HG03097 (cell line): ENCODE data around the gene KCNC4.

ENCODE experiments used
- ATAC-seq: cut with Tn5 transposase; IDR thresholded peaks from one replicate; pipeline ENCODE4 v1.9.1; 2021; ENCODE audit not compliant: unreplicated experiment, low FRiP score

KCNC4 gene

DNA sequence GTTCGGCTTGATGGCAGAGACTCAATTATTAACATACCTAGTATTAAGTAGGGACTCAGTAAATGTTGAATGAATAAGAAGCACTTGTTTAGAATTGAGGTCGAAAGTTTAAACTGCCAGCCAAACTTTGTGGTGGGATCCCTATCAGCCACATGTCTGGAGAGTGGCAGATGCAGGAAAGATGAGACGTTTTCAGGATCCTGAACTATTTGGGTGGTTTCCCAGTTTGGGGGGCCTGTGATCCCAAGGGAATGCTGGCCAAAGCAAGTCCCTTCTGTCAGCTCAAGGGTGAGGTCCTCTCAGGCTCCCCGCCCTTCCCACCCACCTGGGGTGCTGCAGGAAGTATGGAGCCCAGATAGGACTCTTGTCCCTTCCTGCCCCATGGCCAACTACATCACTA lies 38.6 kb downstream of the KCNC4 start:
- no peak for ATAC-seq

GRCh38 chr1:110249256-110249655 lies 39.1 kb downstream of the KCNC4 start:
- no peak for ATAC-seq

DNA sequence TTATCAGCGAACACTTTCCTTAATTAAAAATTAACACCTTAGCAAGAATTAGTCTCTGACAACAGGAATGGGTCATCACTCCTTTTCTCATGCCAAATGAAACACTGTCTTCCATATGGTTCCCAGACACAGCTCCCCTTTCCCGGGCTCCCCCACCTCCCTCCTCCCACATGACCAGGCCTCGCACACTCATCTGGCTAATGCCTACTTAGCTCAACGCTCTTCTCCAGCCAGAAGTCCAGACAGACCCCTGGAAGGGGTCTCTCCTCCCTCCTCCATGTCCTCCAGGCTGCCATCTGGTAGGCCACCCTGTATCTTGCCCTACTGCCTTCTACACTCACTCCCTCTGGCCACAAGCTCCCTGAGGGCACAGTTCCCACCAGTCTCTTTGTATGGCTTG lies 39.9 kb downstream of the KCNC4 start:
- ATAC-seq = no peak

DNA sequence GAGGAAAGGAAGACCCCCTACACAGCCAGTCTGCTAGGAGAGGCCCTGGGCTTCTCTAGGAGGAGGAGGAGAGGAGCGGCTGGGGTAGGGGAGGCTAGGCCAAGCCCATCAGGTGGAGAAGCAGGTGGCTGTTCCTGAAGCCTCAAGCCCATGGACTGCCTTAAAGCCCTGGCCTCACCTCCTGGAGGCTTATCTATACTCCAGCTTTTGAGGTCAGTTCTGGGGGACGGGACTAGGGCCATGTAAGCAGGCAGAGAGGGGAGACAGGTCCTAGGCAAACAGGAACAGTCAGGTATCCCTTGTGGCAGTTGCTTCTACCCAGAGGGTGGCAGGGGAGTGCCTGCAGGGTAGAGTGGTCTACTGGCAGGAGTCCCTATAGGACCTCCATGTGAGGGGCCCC lies 40.6 kb downstream of the KCNC4 start:
- ATAC-seq = no peak

DNA sequence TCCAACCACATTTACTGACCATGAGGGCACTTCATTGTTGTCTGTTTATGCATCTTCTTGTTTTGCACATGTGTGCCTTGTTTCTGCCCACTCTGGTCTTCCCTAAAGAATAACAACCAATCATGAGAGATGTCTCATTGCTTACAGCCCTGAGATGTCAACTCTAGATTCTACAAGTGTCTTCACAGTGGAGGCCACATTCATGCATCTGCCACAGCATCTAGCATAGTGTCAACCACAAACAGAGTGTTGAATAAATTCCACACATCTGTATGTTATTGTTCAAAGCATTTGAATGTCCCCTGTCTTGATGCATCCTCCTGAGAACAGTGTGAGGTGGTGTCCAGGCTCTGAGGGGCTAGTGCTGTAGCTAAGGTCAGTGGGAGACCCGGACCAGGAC lies 43.1 kb downstream of the KCNC4 start:
- no peak for ATAC-seq

GRCh38 chr1:110254604-110255391 lies 44.7 kb downstream of the KCNC4 start:
- no peak for ATAC-seq

DNA sequence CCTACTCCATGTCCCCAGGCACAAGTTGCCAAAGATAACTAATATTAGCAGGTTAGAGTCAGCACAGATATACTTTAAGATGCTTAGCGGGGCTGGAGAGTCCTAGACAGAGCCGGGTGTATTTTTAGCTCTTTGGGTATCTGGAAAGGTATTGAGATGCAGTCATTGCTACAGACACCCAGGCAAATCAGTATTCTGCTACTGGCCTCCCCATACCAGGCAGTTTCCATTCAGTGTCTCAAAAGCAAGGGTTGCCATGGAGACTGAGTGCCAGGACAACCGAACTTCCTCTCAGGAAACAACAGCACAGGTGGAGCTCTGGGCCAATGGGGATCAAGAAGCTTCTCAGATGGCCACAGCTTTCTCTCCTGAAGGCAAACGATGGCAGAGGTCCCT lies 45.3 kb downstream of the KCNC4 start:
- ATAC-seq = no peak

DNA sequence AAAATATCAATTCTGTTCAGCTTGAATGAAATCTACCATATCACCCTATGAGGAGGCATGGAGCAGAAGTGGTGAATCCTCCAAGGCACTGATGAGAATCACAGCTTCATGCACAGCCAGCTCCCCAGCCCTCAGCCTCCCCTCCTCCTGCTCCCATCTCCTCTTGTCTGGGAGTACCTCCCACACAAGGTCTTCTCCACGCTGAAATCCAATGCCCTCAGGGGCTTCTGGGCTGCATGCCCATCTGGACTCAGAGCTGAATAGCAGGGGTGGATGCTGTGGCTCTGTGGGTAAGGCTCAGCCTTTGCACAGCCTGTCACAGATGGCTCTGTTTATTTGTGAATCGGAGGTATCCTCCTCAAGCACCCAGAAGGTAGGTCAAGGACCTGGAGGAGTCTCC lies 48.6 kb downstream of the KCNC4 start:
- ATAC-seq = no peak

GRCh38 chr1:110259770-110260169 lies 49.7 kb downstream of the KCNC4 start:
- ATAC-seq = no peak
